ENCODE measurements around the gene ACIN1.

- no peak for TF ChIP-seq CTCF (IDR thresholded peaks at IDR 0.05; ENCODE audit: insufficient read depth, low read length, poor library complexity, severe bottlenecking)
- no peak for TF ChIP-seq EZH2phosphoT487 (conservative IDR thresholded peaks at IDR 0.05; ENCODE audit: low read length)
Observed at GRCh38 chr14:23009939-23010726, 84.8 kb downstream of the ACIN1 start, which contains the start of gene C14orf93.
